Tibial nerve (tissue), 4 donors: ENCODE results near the gene MAN1B1.

Experiments
- EP300 ChIP-seq, 2 donors: sonication (generic); formaldehyde crosslinking; IDR thresholded peaks; one replicate each; pipeline ENCODE4 v1.6.1; 2017; ENCODE audit warnings: antibody characterized with exemption in 2 of 2, mild to moderate bottlenecking in 1 of 2
- TF ChIP-seq, protein P1 (sequence below), 5 experiments: fragments of 200-600 bp in 3 of 5; fragments of 450-650 bp in 2 of 5; sonication (generic) in 3 of 5; IDR thresholded peaks; one replicate each; pipeline ENCODE4 v1.5.1; 2016 to 2019; ENCODE audit warnings: antibody characterized with exemption in 5 of 5, mild to moderate bottlenecking in 3 of 5, moderate library complexity in 2 of 5

- TF ChIP-seq, protein P1, sequence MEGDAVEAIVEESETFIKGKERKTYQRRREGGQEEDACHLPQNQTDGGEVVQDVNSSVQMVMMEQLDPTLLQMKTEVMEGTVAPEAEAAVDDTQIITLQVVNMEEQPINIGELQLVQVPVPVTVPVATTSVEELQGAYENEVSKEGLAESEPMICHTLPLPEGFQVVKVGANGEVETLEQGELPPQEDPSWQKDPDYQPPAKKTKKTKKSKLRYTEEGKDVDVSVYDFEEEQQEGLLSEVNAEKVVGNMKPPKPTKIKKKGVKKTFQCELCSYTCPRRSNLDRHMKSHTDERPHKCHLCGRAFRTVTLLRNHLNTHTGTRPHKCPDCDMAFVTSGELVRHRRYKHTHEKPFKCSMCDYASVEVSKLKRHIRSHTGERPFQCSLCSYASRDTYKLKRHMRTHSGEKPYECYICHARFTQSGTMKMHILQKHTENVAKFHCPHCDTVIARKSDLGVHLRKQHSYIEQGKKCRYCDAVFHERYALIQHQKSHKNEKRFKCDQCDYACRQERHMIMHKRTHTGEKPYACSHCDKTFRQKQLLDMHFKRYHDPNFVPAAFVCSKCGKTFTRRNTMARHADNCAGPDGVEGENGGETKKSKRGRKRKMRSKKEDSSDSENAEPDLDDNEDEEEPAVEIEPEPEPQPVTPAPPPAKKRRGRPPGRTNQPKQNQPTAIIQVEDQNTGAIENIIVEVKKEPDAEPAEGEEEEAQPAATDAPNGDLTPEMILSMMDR (IDR thresholded peaks at IDR 0.05) = no peak
- no peak for TF ChIP-seq EP300 (IDR thresholded peaks at IDR 0.05)
These were observed 29.3 kb downstream of the MAN1B1 start for GRCh38 chr9:137116027-137116507.
